AG08395 (cell line): ENCODE data around the gene SPON2.
A peak's percentile ranks its signal among the peaks of the same experiment; 100 is the strongest.

ENCODE experiments used
- DNase-seq: peaks from one replicate; pipeline ENCODE4 v3.0.0; 2012; ENCODE audit warnings: mixed read lengths, low spot score

Gene SPON2

DNA sequence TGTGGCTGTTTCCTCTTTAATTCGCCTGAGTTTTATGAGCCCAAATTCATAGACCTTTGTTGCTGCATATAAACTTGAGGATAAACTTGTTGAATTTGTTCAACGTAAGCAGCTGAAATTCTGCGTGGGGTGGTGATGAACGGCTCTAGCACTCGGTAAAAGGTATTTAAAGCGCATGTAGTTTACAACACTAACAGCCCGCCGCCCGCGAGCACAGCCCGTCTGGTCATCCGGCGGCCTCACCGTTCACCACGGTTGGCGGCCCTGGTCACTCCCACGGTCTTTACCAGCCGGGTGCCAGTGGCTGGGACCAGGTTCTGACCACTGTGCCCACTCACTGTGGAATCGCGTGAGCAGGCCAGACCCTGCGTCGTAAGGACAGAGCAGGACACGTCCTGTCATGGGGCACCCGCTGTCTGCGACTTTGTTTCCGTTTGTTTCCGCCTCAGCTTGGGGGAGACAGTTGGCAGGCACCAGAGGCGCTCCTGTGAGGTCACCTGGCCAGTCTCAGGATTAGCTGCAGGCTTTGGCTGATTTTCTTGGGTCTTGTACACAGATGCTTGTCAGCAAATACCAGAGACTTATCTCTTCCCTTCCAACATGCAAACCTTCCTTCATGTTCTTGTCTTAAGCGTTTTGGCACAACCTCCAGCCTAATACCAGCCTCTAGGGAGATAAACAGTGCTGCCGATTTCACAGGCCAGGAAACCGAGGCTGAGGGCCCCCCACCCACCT, 36.8 kb upstream of the SPON2 start:
- DNase-seq: no peak

DNA sequence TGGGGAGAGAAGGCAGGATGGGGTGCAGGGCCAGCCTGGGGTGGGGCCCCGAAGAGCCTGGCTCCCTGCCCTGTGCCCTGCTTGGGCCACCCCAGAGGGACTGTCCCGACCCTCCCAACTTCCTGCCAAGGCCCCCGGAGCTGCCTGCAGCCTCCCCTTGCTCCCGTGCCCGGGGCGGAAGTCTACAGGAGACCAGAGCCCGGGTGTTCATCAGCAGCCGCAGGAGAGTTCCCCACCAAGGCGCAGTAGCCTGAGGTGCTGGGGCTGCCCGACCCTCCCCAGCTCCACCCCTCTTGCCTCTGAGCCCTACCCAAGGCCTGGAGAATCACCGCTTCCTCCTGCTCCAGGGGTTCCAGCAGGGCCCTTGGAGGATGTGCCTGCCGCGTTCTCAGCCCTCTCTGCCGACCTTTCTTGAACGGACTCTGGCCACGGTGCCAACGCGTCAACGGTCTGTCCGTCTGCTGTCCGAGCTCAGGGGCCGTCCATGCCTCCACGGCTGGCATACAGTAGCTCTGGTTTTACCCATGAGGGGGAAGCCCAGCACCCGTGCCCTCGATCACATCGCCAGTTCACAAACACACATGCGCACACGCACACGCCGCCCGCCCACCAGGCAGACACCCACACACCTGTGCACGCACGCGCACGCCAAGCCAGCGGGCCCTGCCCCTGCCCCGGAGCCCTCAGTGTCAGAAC, 36.0 kb upstream of the SPON2 start:
- DNase-seq: no peak

DNA sequence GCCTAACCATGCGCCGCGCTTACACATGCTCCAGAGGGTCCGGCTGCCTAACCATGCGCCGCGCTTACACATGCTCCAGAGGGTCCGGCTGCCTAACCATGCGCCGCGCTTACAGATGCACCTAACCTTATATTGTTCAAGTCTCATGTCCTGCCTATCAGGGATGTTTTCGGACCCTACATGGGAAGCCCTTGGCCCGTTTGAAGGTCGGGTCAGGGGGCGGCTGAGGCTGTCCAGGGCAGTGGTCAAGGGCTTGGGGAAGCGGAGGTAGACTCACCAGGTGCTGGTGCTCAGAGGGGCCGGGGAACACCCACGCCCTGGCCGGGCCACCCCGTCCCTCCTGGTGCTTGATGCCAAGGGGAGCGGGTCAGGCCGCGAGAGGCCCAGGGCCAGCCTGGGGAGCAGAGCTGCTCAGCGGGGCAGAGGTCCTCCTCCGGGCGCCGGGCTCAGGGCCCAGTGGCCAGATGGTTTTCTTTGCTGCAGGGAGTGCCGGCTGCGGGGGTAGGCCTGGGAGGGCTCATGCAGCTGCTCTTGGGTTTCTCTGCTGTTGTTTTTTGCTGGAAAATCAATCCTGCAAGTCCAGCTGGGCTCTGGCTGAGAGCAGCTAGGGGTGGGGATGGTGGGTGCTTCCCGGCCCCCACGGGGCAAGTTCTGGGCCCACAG, 35.4 kb upstream of the SPON2 start:
- peak; percentile 78 for DNase-seq

DNA sequence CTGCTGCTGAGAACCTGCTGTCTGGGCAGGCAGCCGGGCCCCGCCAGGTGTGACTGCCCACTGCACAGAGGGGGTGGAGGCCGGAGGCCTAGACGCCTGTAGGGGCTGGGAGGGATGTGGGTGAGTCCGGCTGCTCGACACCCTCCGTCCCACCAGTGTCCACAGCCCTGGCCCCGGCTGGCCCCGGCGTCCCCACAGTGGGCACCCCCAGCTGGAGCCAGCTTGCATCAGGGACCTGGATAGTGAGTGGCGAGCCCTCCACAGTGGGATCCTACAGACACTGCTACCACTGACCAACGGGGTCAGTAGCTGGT, 34.7 kb upstream of the SPON2 start:
- no peak for DNase-seq

DNA sequence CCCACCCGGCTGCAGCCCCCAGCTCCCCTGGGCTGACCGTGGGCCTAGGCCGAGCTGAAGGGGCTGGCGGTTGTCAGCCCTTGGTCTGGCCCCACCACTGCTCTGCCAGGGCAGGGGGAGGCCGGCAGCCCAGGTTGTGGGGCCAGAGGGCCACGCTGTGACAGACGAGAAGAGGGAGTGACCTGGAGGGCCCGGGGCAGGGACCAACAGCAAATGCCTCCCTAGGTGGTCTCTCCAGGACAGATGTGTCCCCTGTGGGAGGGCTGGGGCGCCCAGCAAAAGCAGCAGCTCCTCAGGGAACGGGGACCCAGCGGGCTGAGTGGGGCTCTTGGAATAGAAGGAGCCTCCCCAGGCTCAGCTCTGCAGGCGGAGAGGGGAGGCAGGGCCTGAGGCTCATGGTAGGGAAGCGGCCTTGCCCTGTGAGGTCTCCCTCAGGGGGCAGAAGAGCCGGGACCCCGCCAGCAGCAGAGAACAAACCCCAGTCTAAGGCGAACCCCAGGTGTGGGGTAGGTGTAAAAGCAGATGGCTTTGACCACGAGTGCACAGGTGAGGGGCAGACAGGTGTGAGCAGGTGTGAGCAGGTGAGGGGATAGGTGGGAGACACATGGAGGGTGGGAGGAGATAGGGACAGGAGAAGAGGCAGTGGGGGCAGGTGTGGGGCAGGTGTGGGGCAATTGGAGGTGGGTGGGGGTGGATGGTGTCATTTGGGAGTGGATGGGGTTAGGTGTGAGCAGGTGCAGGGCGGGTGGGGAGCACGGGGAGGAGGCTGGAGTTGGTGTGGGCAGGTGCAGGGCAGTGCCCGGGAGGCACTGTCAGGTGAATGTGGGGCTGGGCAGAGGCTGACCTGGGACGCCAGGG, 34.1 kb upstream of the SPON2 start:
- DNase-seq: no peak

DNA sequence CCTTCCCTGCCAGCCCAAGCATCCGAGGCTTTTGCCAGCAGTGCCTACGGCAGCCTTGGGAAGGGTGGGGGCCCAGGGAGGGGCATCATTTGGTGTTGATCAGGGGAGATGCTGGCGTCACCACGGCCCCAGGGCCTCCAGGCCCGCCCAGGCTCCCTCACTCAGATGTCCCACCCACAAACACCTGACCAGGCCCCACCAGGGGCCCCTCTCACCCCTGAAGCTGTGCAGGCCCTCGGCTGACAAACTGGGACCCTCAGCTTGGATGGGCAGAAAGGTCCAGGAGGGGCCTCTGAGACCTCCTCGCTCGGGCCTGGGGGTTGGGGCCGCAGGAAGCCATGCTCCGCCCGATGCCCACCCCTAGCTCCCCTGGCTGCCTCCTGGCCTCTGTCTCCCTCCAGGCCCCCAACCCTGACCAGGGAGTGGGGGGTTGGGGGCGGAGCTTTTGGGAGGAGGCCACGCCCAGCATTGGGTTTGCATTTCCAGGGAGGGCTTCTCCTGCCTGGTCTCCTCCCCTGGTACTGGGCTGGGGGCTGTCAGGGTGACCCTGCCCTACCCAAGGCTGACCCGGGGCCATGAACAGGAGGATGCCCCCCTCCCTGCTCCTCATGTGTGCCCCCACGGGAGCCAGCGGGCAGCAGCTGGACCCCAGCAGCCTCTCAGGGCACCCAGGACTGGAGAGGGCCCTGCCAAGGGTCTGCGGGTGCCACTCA, 33.4 kb upstream of the SPON2 start:
- no peak for DNase-seq

DNA sequence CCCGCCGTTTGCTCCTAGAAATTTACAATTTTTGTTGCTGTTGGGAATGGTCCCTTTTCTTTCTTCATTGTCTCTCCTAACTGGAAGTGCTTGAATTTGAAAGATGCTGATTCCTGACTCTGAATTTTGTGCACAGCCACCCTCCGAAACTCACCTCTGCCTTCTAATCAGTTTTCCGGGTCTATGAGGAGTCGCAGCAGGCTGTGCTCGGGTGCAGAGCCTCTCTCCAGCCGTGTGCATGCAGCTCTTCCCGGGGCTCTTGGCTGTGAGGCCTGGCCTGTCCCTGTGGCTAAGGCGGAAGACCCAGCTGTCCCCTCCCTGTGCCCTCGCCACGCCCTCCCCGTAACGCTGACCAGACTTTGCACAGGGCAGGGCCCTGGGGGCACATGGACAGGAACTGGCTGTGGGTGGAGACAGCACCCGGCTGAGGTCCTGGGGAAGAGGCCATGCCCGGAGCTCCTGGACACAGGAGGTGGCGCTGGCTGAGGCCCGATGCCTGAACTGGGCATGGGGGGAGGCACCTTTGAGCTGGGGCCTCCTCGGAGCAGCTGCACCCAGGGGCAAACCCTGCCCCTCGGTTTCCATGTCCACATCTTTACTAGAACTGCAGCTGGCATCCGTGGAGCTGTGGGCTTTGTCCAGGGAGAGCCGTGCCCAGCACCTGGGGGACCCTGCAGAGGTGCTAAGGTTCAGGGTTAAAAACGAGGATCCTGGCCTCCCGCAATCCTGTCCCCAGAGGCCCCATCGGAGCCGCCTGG, 32.6 kb upstream of the SPON2 start:
- DNase-seq: peak; percentile 27

DNA sequence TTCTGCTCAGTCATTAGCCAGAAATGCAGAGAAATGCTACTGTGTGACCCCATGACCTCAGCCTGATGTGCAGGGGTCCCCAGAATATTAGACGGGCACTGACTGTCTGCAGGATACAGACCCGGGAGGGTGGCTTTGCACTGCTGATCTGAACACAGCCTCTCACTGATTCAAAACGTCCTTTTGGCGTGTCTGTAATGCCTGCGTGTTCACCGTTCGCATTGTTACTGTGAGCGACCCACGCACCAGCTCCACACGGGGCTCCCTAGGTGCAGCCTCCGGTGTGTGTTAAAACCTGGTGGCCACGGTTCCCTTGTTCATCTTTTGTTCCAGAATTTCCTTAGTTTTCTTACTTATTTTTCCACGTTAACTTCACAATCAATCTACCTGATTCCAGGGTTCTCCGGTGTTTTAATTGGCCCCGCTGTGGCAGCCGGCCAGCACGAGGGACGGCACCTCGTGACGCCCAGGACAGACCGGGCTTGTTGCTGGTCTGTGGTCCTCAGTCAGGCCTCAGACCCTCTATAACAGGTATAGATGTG, 32.0 kb upstream of the SPON2 start:
- no peak for DNase-seq

DNA sequence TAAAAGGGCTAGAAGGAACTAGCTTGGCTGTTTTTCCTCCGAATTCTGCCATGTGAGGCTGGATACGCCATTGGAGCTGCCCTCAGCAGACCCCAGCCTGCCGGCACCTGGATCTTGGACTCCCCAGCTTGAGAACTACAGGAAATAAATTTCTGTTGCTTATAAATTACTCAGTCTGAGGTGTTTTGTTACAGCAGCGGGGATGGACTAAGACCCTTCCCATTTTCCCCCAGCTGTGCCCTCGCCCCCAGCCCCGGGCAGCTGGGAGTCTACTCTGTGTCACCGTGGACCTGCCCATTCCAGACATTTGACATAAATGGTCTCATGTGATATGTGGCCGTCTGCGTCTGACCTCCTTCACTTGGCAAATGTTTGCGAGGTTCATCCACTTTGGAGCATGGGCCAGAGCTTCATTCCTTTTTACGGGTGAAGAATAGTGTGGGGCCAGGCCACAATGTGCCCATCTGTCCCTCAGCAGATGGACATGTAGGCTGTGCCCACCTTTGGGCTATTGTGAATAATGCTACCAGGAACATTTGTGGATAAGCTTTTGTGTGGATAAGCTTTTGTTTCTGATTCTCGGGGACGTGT, 30.7 kb upstream of the SPON2 start:
- no peak for DNase-seq

DNA sequence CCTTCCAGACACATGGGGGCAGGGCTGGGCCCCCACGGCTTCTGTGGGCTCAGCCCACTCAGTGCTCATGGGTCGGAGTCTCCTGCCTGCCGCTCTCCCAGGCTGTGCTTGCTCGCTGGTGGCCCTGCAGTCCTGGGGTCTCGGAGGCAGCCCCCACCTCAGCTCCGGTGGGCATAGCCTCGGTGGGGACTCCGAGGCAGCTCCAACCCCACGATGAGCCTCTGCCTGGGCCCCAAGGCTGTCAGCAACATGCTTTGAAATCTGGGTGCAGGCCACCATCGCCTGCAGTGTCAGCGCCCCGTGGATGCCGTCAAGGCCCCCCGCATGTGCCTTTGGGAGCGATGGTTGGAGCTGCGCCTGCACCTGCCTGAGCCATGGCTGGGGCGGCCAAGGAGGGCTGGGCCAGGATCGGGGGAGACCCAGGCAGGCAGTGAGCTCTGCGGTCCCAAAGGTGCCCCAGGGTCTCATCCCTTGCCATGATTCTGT, 30.2 kb upstream of the SPON2 start:
- DNase-seq: no peak

DNA sequence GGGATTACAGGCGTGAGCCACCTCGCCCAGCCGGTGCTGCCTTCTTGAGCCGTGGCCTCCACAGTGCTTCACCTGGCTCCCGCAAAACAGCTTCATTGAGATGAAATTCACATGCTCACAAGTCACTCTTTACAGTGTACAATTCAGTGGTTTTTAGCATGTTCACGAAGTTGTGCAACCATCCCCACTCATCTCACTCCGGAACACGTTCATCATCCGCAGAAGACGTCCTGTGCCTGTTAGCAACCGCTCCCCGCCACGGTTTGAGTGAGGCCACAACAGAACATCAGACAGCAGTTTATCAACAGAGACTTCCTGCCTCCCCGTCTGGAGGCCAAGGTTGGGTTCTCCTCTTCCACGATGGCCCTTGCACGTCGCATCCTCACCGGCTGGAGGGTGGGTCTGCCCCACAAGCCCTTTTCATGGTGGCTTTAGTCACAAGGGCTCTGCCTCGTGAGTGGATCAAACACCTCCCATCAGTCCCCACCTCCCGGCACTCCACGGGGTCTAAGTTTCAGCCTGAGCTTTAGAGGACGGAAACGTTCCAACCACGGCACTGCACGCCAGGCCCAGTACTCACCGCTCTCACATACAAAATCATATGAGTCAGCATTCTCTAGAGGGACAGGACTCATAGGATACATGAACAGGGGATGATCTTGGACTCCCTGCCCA, 29.6 kb upstream of the SPON2 start:
- peak; percentile 79 for DNase-seq

DNA sequence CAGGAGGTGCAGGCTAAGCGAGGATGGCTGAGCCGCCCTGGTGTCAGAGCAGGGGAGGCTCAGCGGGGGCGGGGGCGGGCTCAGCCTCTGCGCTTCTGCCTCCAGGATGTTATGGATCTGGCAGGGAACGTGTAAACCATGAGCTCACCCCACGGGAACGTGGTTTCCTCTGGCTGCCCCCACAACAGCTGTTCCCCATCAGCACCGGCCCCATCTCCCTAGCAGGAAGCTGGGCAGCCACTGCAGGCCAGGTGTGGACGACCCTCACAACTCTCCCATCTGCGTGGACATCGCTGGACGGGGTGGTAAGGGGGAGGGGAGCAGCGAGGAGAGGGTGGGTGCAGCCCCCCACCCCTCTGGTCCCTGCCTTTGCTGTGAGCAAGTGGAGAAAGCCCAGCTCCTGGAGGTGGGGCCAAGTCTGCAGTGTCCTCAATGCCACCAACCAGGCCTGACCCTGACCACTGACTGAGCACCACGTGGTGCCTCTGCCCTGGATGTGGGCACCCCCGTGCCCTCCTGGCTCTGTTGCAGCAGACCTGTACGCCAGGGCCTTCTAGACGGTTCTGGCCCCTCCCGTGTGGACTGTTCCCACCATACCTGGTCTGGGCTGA, 28.1 kb upstream of the SPON2 start:
- DNase-seq: peak; percentile 93

DNA sequence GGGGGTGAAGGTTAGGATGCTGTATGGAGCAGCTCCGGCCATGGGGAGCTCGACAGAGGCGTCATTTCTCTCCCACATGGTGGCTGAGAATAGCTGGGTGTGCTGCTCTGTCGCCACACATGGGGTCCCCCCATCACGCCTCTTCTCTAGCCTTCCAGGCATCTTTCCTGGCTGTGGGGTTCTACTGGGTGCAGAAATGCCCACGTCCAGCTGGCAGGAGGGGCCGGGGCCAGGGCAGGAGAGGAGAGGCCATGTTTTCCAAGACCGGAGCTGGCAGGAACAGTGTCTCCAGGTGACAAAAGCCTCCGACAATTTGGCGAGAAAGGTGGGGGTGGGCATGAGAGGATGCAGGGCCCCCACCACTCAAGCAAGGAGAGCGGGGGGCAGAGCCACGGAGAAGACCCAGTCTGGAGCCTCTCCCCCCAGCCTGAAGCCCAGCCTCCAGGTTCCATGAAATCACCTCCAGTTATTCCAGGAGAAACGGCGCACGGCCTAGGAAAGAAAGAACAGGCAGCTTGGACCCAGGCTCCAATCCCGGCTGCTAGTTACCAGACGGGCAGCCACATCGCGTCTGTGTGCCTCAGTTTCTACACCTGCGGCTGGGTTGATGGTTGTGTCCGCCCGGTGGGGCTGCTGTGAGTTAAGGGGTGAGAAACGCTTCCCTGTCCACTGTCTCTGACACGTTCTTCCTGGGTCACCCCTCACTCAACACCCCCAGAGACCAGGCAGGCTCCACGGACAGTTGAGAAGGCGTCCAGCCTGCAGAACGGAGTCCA, 27.4 kb upstream of the SPON2 start:
- no peak for DNase-seq

DNA sequence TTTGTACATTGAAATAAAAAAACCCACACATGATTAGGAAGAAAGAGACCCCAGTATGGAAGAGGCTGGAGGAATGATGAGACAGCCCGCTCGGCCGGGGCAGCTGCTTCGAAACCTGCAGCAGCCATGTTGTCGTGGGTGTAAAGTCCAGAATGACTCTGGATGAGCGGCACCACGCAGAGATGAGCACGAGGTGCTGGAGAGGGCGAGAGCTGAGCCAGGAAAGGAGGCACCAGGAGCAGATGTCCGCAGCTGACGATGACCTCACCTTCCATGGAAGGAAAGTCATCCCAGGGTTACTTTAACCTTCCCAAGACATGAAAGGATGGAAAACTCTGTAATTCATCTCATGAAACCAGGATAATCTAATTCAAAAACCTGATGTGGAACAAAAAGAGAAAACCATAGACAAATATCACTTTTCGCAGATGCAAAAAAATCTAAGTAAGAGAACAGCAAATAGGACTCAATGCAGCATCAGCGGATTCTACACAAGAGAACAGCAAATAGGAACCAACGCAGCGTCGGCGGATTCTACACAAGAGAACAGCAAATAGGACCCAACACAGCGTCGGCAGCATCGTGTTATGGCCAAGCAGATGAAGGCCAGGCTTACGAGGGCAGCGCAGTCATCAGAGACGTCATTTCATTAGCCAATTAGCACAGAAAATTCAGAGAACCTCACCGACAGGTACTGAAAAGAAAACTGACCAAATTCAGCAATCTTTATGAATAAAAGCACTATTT, 25.9 kb upstream of the SPON2 start:
- DNase-seq: no peak

DNA sequence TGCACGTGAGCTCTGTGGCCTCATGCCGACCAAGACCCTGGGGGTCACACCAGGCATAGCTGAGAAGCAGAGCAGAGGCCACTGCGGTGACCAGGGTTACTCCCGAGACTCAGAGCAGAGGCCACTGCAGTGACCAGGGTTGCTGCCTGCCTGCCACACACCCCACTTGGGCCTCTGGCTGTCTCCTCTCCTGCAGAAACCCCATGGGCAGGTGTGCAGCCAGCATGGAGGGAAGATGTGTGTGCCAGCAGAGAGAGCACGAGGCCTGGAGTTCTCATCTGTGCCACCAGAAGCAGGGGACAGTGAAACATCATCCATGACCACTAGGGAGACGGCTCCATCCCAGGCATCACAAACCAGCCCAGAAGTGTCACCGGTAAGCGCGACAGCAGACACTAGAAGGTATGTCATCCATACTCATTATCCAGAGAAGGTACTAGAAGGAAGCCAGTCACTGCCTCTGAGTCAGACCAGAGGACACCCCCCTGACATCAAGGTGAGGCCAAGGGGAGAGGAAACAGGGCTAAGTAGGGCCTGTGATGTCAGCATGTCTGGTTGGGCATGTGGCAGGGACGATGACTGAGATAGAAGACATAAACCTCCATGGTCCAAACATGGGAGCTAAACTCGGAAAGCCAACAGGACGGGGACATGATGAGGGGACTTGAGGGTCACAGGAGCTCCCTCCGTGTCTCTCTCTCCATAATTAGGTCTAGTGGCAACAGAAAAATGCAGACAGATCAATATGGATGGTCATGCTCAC, 24.2 kb upstream of the SPON2 start:
- no peak for DNase-seq

DNA sequence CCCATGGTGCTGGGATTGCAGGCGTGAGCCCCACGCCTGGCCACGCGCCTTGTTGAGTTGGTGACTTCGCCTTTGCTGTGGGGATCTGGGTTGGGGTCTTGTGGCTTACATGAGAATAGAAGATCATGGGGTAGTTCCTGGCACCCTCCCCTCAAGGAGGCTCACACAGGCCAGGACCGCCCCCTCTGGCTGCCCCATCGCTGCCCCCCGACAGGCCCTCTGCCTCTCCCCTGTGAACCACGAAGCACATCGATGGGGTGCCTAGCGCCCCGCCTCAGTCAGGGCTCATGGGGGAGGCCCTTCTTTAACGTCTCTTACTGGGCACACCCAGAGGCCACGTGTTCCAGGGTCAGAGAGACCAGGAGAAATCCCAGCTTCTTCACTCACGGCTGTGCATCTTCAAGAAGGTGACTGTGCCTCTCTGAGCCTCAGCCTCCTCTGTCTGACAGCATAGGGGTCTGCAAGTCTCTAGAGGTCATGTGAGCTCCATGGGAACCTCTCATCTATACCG, 23.6 kb upstream of the SPON2 start:
- no peak for DNase-seq
